Anterior cingulate cortex (tissue), 58 donors: ENCODE data around the gene LIN28A.

Source experiments
- DNase-seq, 58 donors: peaks; one replicate each; lab custom pipeline; 2025; lab: John Stamatoyannopoulos, UW

LIN28A gene

GRCh38 chr1:26431979-26432695, 21.5 kb downstream of the LIN28A start, which contains the start of gene DHDDS:
TSS of gene DHDDS (plus strand) at chr1:26432321. CDS start at chr1:26432946, 625 bp downstream.
- DNase-seq: peak; percentile 91 to 99 (median 98)

- DNase-seq: no peak
Observed at GRCh38 chr1:26432793-26433192, 22.2 kb downstream of the LIN28A start.

GRCh38 chr1:26434161-26434752, 23.6 kb downstream of the LIN28A start:
- DNase-seq: no peak

GRCh38 chr1:26438041-26438440, 27.4 kb downstream of the LIN28A start:
- no peak for DNase-seq

DNA sequence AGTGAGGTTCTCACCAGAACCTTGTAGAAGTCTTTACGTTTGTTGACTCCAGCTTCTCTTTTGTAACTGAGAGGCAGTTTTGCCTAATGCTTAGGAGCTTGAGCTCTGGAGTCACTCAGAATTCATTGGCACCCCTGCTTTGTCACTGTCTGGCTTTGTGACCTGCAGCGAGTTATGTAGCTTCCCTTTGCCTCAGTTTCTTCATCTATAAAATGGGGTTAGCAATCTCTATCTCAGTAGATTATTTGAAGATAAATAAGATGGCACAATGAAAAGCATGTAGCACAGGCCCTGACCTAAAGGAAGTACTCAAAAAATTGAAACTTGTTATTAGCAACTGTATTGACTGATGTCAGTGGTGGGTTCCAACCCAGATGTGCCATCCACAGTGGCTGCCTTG, 29.6 kb downstream of the LIN28A start:
- DNase-seq: no peak

GRCh38 chr1:26449868-26450267, 39.3 kb downstream of the LIN28A start:
- DNase-seq: no peak

GRCh38 chr1:26450908-26451307, 40.3 kb downstream of the LIN28A start:
- DNase-seq: no peak

GRCh38 chr1:26452459-26453183, 42.0 kb downstream of the LIN28A start:
- no peak for DNase-seq

DNA sequence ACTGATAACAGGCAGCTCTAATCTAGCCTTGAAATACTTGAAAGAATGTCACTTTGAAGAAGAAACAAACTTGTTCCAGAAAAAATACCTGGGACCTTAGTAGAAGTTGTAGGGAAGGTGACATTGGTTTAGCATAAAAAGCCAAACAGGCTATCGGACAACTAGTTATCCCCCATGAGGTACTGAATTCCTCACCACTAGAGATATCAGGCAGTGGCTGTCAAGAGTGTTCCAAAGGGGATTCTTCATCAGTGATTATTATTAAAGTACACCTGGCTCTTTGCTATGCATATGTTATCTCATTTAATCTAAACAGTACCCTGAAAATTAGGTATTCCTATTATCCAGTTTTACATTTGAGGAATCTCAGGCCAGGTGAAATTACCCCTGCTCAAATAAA, 48.5 kb downstream of the LIN28A start:
- DNase-seq: no peak

DNA sequence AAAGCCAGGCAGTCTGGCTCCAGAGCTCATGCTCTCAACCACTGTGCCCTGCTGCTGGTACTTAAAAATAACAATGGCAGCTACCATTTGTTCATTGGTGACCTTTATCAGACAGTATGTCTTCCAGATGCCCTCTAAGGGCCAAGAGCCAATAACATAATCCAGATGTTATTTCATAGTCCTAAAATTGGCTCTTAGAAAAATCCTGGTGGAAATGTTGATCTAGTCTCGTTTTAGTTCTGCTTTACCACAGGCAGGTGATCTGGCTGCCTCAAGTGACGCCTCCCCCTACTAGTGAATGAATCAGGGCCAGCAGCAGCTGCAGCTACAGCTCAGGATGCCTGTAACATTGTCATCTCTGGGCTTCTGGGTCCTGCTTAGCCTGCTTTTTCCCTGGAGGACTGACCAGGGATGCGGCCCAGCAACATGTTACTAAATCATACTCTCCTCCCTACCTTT, 49.0 kb downstream of the LIN28A start:
- peak in 1 of 58 donors; percentile 6 for DNase-seq

DNA sequence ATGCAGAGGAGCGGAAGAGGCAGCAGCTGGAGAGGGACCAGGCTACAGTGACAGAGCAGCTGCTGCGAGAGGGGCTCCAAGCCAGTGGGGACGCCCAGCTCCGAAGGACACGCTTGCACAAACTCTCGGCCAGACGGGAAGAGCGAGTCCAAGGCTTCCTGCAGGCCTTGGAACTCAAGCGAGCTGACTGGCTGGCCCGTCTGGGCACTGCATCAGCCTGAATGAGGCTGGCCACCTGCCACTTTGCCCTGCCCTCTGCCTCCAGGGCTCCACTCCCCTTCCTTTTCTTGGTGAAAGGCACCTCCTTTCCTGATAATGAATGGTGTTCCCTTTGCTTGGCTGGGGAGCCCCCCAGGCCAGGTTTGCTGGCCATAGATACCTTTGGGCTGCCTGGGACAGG, 58.3 kb downstream of the LIN28A start:
- peak in 31 of 58 donors; percentile 1 to 59 (median 24) for DNase-seq

DNA sequence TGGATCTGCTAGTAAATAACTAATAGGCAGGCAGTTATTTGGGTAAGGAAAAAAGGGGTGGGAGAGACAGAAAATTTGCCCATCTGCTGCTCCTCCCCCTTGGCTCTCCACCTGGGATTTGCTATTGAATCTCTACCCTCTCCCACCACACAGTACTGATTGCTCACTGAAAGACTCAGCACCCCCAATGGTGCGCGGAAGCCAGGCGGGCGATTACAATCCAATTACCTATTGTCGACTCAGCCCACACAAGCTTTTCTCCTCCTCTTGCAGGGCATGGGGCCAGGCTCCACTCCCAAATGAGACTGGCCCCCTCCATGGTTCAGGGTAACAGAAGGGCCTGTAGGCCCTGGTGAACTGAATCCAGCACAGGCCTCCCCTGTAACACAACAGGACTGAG, 58.9 kb downstream of the LIN28A start:
- DNase-seq: peak in 2 of 58 donors; percentile 1 to 3

GRCh38 chr1:26470878-26471497, 60.4 kb downstream of the LIN28A start:
- DNase-seq: peak in 2 of 58 donors; percentile 13 to 22

GRCh38 chr1:26471498-26472319, 61.1 kb downstream of the LIN28A start:
- peak in 46 of 58 donors; percentile 21 to 91 (median 76) for DNase-seq

- peak in 57 of 58 donors; percentile 18 to 95 (median 89) for DNase-seq
Observed at GRCh38 chr1:26472320-26472900, 61.8 kb downstream of the LIN28A start, which contains the start of gene HMGN2. TSS of gene HMGN2 (plus strand) at chr1:26472440. CDS start at chr1:26472613, 173 bp downstream.

GRCh38 chr1:26472901-26473845, 62.6 kb downstream of the LIN28A start:
- peak; percentile 38 to 98 (median 93) for DNase-seq

- no peak for DNase-seq
Observed at GRCh38 chr1:26474818-26475217, 64.2 kb downstream of the LIN28A start.

GRCh38 chr1:26475989-26476388, 65.4 kb downstream of the LIN28A start:
- DNase-seq: no peak
